Activated naive CD4-positive, alpha-beta T cell treated with anti-CD3 and anti-CD28 coated beads for 36 hours (primary cell): Measurements from ENCODE around the gene GTSE1. TPM values are rescaled to one million over a fixed set of nuclear protein-coding genes. Genes with fewer than 3 reads are reported as not detected.

Source experiments
- CTCF ChIA-PET: fragments of 350-600 bp; sonication (Branson Sonifier 250); formaldehyde crosslinking; loops from one replicate; lab custom pipeline; 2021; ENCODE audit warnings: antibody characterized with exemption; lab: Charles Lee
- DNase-seq: peaks from one replicate; pipeline ENCODE4 v3.0.0-alpha.2; 2020
- H3K27ac Mint-ChIP-seq: one replicate; pipeline ENCODE4 v1.8.0; 2021; ENCODE audit warnings: mild to moderate bottlenecking, mixed read lengths
- H3K27me3 Mint-ChIP-seq: one replicate; pipeline ENCODE4 v1.8.0; 2021; ENCODE audit warnings: low read depth, mixed read lengths
- H3K36me3 Mint-ChIP-seq: one replicate; pipeline ENCODE4 v1.8.0; 2021; ENCODE audit warnings: low read depth, mixed read lengths
- H3K4me1 Mint-ChIP-seq: one replicate; pipeline ENCODE4 v1.8.0; 2021; ENCODE audit warnings: low read depth, mixed read lengths
- H3K4me3 Mint-ChIP-seq: one replicate; pipeline ENCODE4 v1.8.0; 2021; ENCODE audit warnings: mild to moderate bottlenecking, moderate library complexity, mixed read lengths
- H3K9me3 Mint-ChIP-seq: one replicate; pipeline ENCODE4 v1.8.0; 2021; ENCODE audit warnings: mixed read lengths
- intact Hi-C: fragments of 100-400 bp; cut with micrococcal nuclease; formaldehyde crosslinking; loops from one replicate; pipeline ENCODE4 v1.15.1; 2023
- total RNA-seq, 2 experiments: library from RNA; stranded (reverse); gene quantifications; one replicate each; pipeline ENCODE4 v1.2.3, GENCODE V29; 2021

Gene GTSE1
- total RNA-seq, 2 experiments from 2014 or later = 39.7 to 39.8 TPM

DNA sequence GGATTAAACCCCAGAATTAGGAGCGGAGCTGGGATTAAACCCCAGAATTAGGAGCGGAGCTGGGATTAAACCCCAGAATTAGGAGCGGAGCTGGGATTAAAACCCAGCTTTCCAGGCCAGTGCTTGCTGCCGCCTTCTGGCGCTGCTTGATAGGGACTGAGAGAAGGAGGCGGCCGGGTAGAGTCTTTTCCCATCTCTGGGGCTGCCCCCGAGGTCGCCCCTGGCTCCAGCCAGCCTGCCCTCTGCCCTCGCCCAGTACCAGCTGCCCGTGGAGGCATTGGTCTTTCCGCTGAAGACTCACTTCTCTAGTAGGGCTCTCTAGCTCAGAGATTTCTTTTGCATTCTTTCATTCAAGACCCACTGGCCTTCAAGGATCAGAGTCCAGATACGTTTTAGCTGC is 44.0 kb downstream of the GTSE1 start:
- intact Hi-C loops = no loop called here
- H3K9me3 Mint-ChIP-seq = no peaks in the 10 kb centered on the region
- no peaks in the 10 kb centered on the region for H3K27me3 Mint-ChIP-seq
- no peak overlapping the region for H3K4me3 Mint-ChIP-seq
- no peak for DNase-seq
- CTCF ChIA-PET = interaction anchor here (1.5 kb wide), 1 partner anchor 10 kb away, joined by 3 read pairs; no protein-coding TSS in a partner anchor
- peaks cover 49% of the 10 kb centered on the region for H3K36me3 Mint-ChIP-seq
- no peak overlapping the region for H3K27ac Mint-ChIP-seq
- peaks cover 26% of the 10 kb centered on the region for H3K4me1 Mint-ChIP-seq

DNA sequence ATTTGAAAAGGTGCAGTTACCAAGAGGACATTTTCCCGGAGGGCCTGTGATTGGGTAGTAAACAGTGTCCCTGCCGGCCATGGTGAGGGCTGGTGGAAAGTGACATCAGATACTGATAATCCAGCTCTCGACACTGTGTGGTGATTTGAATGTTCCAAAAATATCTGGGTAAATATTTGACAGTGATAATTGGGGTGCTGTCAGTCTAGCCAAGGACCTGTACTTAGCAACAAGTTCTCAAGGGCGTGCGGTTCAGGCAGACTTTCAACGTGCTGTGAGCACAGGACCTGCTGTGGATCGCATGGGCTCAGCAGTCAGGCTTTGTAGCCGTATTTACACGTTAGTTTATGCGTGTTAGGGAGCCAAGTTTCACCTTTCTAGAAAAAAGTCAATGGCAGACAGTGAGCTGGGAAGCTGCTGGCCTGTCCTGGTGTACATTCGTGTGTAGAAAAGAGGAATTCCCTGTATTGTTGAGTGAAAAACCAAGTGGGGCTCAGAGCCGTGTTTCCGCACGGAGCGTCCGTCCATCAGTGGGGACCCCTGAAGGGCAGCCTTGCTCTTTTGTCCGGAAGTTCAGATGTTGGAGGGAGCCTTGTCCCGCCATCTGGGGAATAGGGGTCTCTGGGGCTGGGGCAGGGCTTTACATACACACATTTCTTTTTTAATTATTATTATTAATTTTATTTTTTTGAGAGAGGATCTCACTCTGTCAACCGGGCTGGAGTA is 50.2 kb downstream of the GTSE1 start:
- intact Hi-C loops = no loop called here
- Mint-ChIP-seq H3K27ac (no peak overlapping the region), H3K4me3 (no peak overlapping the region), H3K9me3 (no peaks in the 10 kb centered on the region), H3K27me3 (no peaks in the 10 kb centered on the region), H3K36me3 (peaks cover 51% of the 10 kb centered on the region), H3K4me1 (no peaks in the 10 kb centered on the region)
- DNase-seq = no peak
- CTCF ChIA-PET = no interaction called here

- DNase-seq = no peak
- Mint-ChIP-seq H3K9me3 (no peaks in the 10 kb centered on the region), H3K27me3 (no peaks in the 10 kb centered on the region), H3K27ac (no peak overlapping the region), H3K4me3 (no peak overlapping the region), H3K4me1 (no peaks in the 10 kb centered on the region), H3K36me3 (peaks cover 49% of the 10 kb centered on the region)
- intact Hi-C loops = no loop called here
- CTCF ChIA-PET = no interaction called here
Observed at GRCh38 chr22:46347646-46348045, 51.0 kb downstream of the GTSE1 start.

DNA sequence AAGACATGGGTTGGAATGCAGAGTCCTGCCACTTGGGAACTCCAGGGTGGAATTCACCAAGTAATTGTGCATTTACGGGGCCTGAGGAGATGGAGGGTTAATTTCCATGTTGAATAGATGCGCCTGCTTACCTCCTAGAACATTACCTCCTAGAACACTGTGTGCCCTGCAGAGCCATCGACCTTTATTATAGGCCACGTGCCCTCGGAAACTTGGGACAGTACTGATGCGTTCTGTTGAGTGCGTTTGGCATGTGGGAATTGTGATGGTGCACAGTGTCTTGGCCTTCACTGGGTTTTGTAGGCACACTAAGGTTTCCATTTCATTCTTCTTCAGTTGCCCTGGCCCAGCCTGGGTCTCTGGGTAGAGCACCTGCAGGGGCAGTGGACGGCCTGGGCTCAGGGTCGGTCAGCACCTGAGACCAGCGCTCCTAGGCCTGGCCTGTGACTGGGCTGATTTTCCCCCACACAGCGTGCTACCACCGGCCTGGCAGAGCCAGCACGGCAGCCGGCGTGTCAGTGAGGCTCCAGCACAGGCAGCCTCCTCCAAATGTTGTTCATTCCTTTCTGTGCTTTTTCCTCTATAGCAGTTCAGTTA is 51.5 kb downstream of the GTSE1 start:
- CTCF ChIA-PET = no interaction called here
- no peaks in the 10 kb centered on the region for H3K27me3 Mint-ChIP-seq
- H3K36me3 Mint-ChIP-seq = peaks cover 49% of the 10 kb centered on the region
- intact Hi-C loops = no loop called here
- H3K4me3 Mint-ChIP-seq = no peak overlapping the region
- no peaks in the 10 kb centered on the region for H3K4me1 Mint-ChIP-seq
- DNase-seq = no peak
- H3K9me3 Mint-ChIP-seq = no peaks in the 10 kb centered on the region
- no peak overlapping the region for H3K27ac Mint-ChIP-seq

GRCh38 chr22:46349238-46349637 is 52.6 kb downstream of the GTSE1 start:
- DNase-seq = no peak
- CTCF ChIA-PET = no interaction called here
- intact Hi-C loops = no loop called here
- Mint-ChIP-seq H3K36me3 (peaks cover 43% of the 10 kb centered on the region), H3K27me3 (no peaks in the 10 kb centered on the region), H3K27ac (no peak overlapping the region), H3K4me3 (no peak overlapping the region), H3K4me1 (no peaks in the 10 kb centered on the region), H3K9me3 (no peaks in the 10 kb centered on the region)

- no peak for DNase-seq
- Mint-ChIP-seq H3K36me3 (peaks cover 43% of the 10 kb centered on the region), H3K4me3 (no peak overlapping the region), H3K4me1 (no peaks in the 10 kb centered on the region), H3K27me3 (no peaks in the 10 kb centered on the region), H3K27ac (no peak overlapping the region), H3K9me3 (no peaks in the 10 kb centered on the region)
- intact Hi-C loops = no loop called here
- CTCF ChIA-PET = no interaction called here
Observed at GRCh38 chr22:46349681-46350080, 53.0 kb downstream of the GTSE1 start.

GRCh38 chr22:46350121-46350520 is 53.5 kb downstream of the GTSE1 start:
- no peaks in the 10 kb centered on the region for H3K27me3 Mint-ChIP-seq
- no peak for DNase-seq
- no peaks in the 10 kb centered on the region for H3K9me3 Mint-ChIP-seq
- no peaks in the 10 kb centered on the region for H3K4me1 Mint-ChIP-seq
- H3K4me3 Mint-ChIP-seq = no peak overlapping the region
- intact Hi-C loops = no loop called here
- CTCF ChIA-PET = no interaction called here
- H3K36me3 Mint-ChIP-seq = peaks cover 43% of the 10 kb centered on the region
- no peak overlapping the region for H3K27ac Mint-ChIP-seq

DNA sequence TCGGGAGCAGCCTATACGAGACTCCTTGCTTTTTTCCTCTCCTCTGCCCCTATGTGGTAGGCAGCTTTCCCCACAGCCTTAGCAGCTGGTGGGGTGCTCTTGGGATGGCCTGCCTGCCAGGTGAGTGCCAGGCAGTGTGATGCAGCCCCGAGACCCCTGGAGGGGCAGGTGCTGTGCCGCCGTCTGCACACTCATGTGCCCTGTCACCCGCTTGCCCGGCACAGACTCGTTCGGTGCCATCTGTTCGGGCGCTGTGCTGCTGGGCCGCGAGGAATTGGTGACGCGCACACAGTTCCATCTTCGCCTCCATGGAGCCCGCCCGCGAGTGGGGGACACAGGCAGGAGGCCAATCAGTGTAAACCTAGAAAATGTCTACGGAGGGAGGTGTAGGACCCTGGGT is 54.0 kb downstream of the GTSE1 start:
- Mint-ChIP-seq H3K4me3 (no peak overlapping the region), H3K27me3 (no peaks in the 10 kb centered on the region), H3K9me3 (no peaks in the 10 kb centered on the region), H3K27ac (no peak overlapping the region), H3K4me1 (no peaks in the 10 kb centered on the region), H3K36me3 (peaks cover 43% of the 10 kb centered on the region)
- intact Hi-C loops = no loop called here
- CTCF ChIA-PET = interaction anchor here (0.7 kb wide), 1 partner anchor 109 kb away, joined by 5 read pairs; no protein-coding TSS in a partner anchor
- DNase-seq = no peak

DNA sequence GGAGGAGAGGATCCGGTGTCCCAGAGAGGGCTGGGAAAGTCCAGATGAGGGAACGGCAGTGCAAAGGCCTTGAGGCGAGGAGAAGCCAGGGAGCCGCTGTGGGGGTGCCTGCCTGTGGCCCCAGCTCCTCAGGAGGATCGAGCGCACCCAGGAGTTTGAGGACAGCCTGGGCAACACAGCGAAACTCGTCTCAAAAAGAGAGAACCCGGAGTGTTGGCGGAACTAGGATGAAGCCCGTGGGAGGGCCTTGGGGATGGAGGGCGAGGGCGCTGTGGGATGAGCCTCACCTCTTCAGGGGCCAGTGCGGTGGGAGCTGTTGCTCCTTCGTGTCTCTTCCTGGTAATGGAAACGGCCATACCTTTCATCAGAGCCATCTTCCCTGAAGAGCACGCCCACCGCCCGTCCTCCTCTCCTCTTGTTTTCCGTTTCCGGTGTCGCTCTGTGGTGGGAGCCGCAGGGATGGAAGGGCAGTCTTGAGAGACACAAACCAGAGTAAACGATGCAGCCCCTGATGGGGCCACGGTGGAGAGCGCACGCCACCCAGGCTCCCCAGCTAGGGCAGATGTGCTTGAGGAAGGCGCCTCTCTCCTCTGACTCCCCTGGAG is 54.6 kb downstream of the GTSE1 start:
- CTCF ChIA-PET = interaction anchor here (0.7 kb wide), 1 partner anchor 108 kb away, joined by 5 read pairs; no protein-coding TSS in a partner anchor
- Mint-ChIP-seq H3K27ac (no peak overlapping the region), H3K9me3 (no peaks in the 10 kb centered on the region), H3K27me3 (no peaks in the 10 kb centered on the region), H3K4me3 (no peak overlapping the region), H3K36me3 (peaks cover 38% of the 10 kb centered on the region), H3K4me1 (no peaks in the 10 kb centered on the region)
- DNase-seq = no peak
- intact Hi-C loops = no loop called here

GRCh38 chr22:46351767-46352166 is 55.1 kb downstream of the GTSE1 start:
- intact Hi-C loops = no loop called here
- no peak for DNase-seq
- Mint-ChIP-seq H3K9me3 (no peaks in the 10 kb centered on the region), H3K4me1 (no peaks in the 10 kb centered on the region), H3K4me3 (no peak overlapping the region), H3K27me3 (no peaks in the 10 kb centered on the region), H3K27ac (no peak overlapping the region), H3K36me3 (peaks cover 33% of the 10 kb centered on the region)
- CTCF ChIA-PET = no interaction called here

GRCh38 chr22:46352276-46352675 is 55.6 kb downstream of the GTSE1 start:
- Mint-ChIP-seq H3K4me3 (no peak overlapping the region), H3K27ac (no peak overlapping the region), H3K27me3 (no peaks in the 10 kb centered on the region), H3K36me3 (peaks cover 32% of the 10 kb centered on the region), H3K4me1 (no peaks in the 10 kb centered on the region), H3K9me3 (no peaks in the 10 kb centered on the region)
- DNase-seq = no peak
- intact Hi-C loops = no loop called here
- CTCF ChIA-PET = no interaction called here

GRCh38 chr22:46352691-46353386 is 56.2 kb downstream of the GTSE1 start:
- no peak for DNase-seq
- intact Hi-C loops = no loop called here
- Mint-ChIP-seq H3K27me3 (no peaks in the 10 kb centered on the region), H3K27ac (no peak overlapping the region), H3K4me1 (no peaks in the 10 kb centered on the region), H3K36me3 (peaks cover 33% of the 10 kb centered on the region), H3K9me3 (no peaks in the 10 kb centered on the region), H3K4me3 (no peak overlapping the region)
- CTCF ChIA-PET = no interaction called here
